PC-9 (cell line): Measurements from ENCODE around the gene CCL22.

Source experiments
- CTCF ChIP-seq: fragments of 200-600 bp; sonication (generic); conservative IDR thresholded peaks from 2 replicates; pipeline ENCODE4 v1.6.1; 2017; ENCODE audit warnings: mixed run types, antibody characterized with exemption, mild to moderate bottlenecking, moderate library complexity
- EZH2 ChIP-seq: fragments of 200-600 bp; sonication (generic); IDR thresholded peaks from 2 replicates; pipeline ENCODE4 v1.8.0; 2017; ENCODE audit warnings: antibody characterized with exemption, low read depth

- no peak for TF ChIP-seq CTCF
- no peak for TF ChIP-seq EZH2
Measured at GRCh38 chr16:57409065-57409464, 50.5 kb downstream of the CCL22 start.
